Measurements from ENCODE around the gene G6PD. TPM values are rescaled to one million over a fixed set of nuclear protein-coding genes. Genes with fewer than 3 reads are reported as not detected.
A peak's percentile ranks its signal among the peaks of the same experiment; 100 is the strongest.

The G6PD gene
- 10 to 100 TPM in 3 of 4 donors, 1 to 10 TPM in 1; 7.4 to 24.4 (median 19.3) TPM for total RNA-seq

- in situ Hi-C loops (cut with MboI; ENCODE audit: low pct_ligation_motif_present in 1 of 4, low pct_unique_long_range_greater_than_20kb in 1 of 4, low sequenced_read_pairs in 3 of 4) = loop anchor here in 3 of 4 donors (25.0 kb wide), 3 partner anchors 134 to 1584 kb away; partner anchors contain the start of genes DNASE1L1 (in 3 of the 3), TAFAZZIN (in 3 of the 3), HCFC1 (in 1 of the 3) and TMEM187 (in 1 of the 3)
- intact Hi-C loops (cut with DNase I; ENCODE audit: low total_unique reads) = no loop called here
- DNase-seq = peak; percentile 83
Observed at GRCh38 chrX:154546354-154547244, at the start of gene G6PD. Gene G6PD, minus strand, starts transcription at chrX:154546846. Its CDS starts 691 bp downstream, at chrX:154546155.

GRCh38 chrX:154595559-154596249, 49.1 kb upstream of the G6PD start:
- TF ChIP-seq POLR2A (IDR thresholded peaks at IDR 0.05) (no peak), POLR2AphosphoS5 (IDR thresholded peaks at IDR 0.05) (no peak), EP300 (IDR thresholded peaks at IDR 0.05; ENCODE audit: low read depth) (no peak)
- TF ChIP-seq, protein P1, sequence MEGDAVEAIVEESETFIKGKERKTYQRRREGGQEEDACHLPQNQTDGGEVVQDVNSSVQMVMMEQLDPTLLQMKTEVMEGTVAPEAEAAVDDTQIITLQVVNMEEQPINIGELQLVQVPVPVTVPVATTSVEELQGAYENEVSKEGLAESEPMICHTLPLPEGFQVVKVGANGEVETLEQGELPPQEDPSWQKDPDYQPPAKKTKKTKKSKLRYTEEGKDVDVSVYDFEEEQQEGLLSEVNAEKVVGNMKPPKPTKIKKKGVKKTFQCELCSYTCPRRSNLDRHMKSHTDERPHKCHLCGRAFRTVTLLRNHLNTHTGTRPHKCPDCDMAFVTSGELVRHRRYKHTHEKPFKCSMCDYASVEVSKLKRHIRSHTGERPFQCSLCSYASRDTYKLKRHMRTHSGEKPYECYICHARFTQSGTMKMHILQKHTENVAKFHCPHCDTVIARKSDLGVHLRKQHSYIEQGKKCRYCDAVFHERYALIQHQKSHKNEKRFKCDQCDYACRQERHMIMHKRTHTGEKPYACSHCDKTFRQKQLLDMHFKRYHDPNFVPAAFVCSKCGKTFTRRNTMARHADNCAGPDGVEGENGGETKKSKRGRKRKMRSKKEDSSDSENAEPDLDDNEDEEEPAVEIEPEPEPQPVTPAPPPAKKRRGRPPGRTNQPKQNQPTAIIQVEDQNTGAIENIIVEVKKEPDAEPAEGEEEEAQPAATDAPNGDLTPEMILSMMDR (IDR thresholded peaks at IDR 0.05) = no peak
- Histone ChIP-seq H3K4me1 (no peaks in the 10 kb centered on the region), H3K27me3 (no peaks in the 10 kb centered on the region), H3K9me3 (no peaks in the 10 kb centered on the region), H3K4me3 (no peak overlapping the region), H3K27ac (no peak overlapping the region), H3K36me3 (no peaks in the 10 kb centered on the region)
- in situ Hi-C loops (cut with MboI; ENCODE audit: low pct_ligation_motif_present in 1 of 4, low pct_unique_long_range_greater_than_20kb in 1 of 4, low sequenced_read_pairs in 3 of 4) = loop anchor here in 2 of 4 donors (25.0 kb wide), 1 partner anchor 242 kb away; the partner anchor contains the start of gene SMIM9 (in 2 of the 2)
- intact Hi-C loops (cut with DNase I; ENCODE audit: low total_unique reads) = no loop called here
- no peak for DNase-seq
- WGBS, 2 donors (ENCODE audit: low coverage in 1 of 2) = 53 to 100% methylated on average over 1 to 2 of the region's 2 CpGs

More at GRCh38 chrX:154546354-154547244, at the start of gene G6PD:
- Histone ChIP-seq H3K36me3 (no peaks in the 10 kb centered on the region), H3K4me3 (peak within 1 kb of the TSS; percentile 50 to 73 (median 59)), H3K27ac (peak within 1 kb of the TSS; percentile 88 to 95 (median 92)), H3K27me3 (no peaks in the 10 kb centered on the region), H3K4me1 (peaks cover 0 to 32% (median 7%) of the 10 kb centered on the region in 4 donors), H3K9me3 (no peaks in the 10 kb centered on the region)
- 56% methylated on average over 91 of the region's 92 CpGs; no CpG with 5 or more reads in 1 of the 2 donors for WGBS, 2 donors (ENCODE audit: low coverage in 1 of 2)
- TF ChIP-seq EP300 (IDR thresholded peaks at IDR 0.05; ENCODE audit: low read depth) (no peak), POLR2AphosphoS5 (IDR thresholded peaks at IDR 0.05) (peak in 1 of 3 donors; percentile 32)
- TF ChIP-seq, protein P1 (IDR thresholded peaks at IDR 0.05) = peak in 2 of 5 experiments; percentile 8 to 18

- H3K4me1 ChIP-seq = no peaks in the 10 kb centered on the region
- no peaks in the 10 kb centered on the region for H3K9me3 ChIP-seq
- H3K4me3 ChIP-seq = no peak overlapping the region
- WGBS, 2 donors (ENCODE audit: low coverage in 1 of 2) = 62% methylated on average over 4 of the region's 4 CpGs; no CpG with 5 or more reads in 1 of the 2 donors
- no peak overlapping the region for H3K27ac ChIP-seq
- intact Hi-C loops (cut with DNase I; ENCODE audit: low total_unique reads) = no loop called here
- TF ChIP-seq, protein P1 (IDR thresholded peaks at IDR 0.05) = no peak
- TF ChIP-seq POLR2A (IDR thresholded peaks at IDR 0.05) (no peak), POLR2AphosphoS5 (IDR thresholded peaks at IDR 0.05) (no peak), EP300 (IDR thresholded peaks at IDR 0.05; ENCODE audit: low read depth) (no peak)
- H3K36me3 ChIP-seq = no peaks in the 10 kb centered on the region
- no peak for DNase-seq
- in situ Hi-C loops (cut with MboI; ENCODE audit: low pct_ligation_motif_present in 1 of 4, low pct_unique_long_range_greater_than_20kb in 1 of 4, low sequenced_read_pairs in 3 of 4) = loop anchor here in 2 of 4 donors (25.0 kb wide), 1 partner anchor 243 kb away; the partner anchor contains the start of gene SMIM9 (in 2 of the 2)
- no peaks in the 10 kb centered on the region for H3K27me3 ChIP-seq
Observed at GRCh38 chrX:154594491-154594890, 47.8 kb upstream of the G6PD start.
